ENCODE measurements around the gene C4A. TPM values are rescaled to one million over a fixed set of nuclear protein-coding genes. Genes with fewer than 3 reads are reported as not detected.

Gene C4A
- total RNA-seq, 4 donors from 2014 or later = 16.9 to 210 (median 33.6) TPM

- no peak overlapping the region for H3K27ac ChIP-seq
- in situ Hi-C loops (cut with MboI; ENCODE audit: low pct_ligation_motif_present in 1 of 4, low pct_unique_long_range_greater_than_20kb in 1 of 4, low sequenced_read_pairs in 3 of 4) = loop anchor here in 2 of 4 donors (25.0 kb wide), 1 partner anchor 88 kb away; the partner anchor contains the start of genes DXO (in 2 of the 2), NELFE (in 2 of the 2) and SKIC2 (in 2 of the 2)
- TF ChIP-seq POLR2AphosphoS5 (IDR thresholded peaks at IDR 0.05) (no peak), EP300 (IDR thresholded peaks at IDR 0.05; ENCODE audit: low read depth) (no peak), POLR2A (IDR thresholded peaks at IDR 0.05) (no peak)
- TF ChIP-seq, protein P1, sequence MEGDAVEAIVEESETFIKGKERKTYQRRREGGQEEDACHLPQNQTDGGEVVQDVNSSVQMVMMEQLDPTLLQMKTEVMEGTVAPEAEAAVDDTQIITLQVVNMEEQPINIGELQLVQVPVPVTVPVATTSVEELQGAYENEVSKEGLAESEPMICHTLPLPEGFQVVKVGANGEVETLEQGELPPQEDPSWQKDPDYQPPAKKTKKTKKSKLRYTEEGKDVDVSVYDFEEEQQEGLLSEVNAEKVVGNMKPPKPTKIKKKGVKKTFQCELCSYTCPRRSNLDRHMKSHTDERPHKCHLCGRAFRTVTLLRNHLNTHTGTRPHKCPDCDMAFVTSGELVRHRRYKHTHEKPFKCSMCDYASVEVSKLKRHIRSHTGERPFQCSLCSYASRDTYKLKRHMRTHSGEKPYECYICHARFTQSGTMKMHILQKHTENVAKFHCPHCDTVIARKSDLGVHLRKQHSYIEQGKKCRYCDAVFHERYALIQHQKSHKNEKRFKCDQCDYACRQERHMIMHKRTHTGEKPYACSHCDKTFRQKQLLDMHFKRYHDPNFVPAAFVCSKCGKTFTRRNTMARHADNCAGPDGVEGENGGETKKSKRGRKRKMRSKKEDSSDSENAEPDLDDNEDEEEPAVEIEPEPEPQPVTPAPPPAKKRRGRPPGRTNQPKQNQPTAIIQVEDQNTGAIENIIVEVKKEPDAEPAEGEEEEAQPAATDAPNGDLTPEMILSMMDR (IDR thresholded peaks at IDR 0.05) = no peak
- DNase-seq = no peak
- intact Hi-C loops (cut with DNase I; ENCODE audit: low total_unique reads) = no loop called here
- H3K27me3 ChIP-seq = no peaks in the 10 kb centered on the region
- H3K9me3 ChIP-seq = no peaks in the 10 kb centered on the region
- WGBS, 2 donors (ENCODE audit: low coverage in 1 of 2) = 63 to 64% methylated on average over 5 of the region's 5 CpGs
- no peak overlapping the region for H3K4me3 ChIP-seq
- H3K4me1 ChIP-seq = peaks cover 3 to 16% (median 9%) of the 10 kb centered on the region in 4 donors
- no peaks in the 10 kb centered on the region for H3K36me3 ChIP-seq
These were observed 68.7 kb downstream of the C4A start for GRCh38 chr6:32050562-32050961.

Small RNA genes within 50 kb of the gene (small RNA-seq; reads per million reads assigned to genes)
- 0 reads per million in 4 donors for gene AL645922.1

Other genes starting within 250 kb of the C4A start
- gene CLIC1, start 245.5 kb upstream of the C4A start, total RNA-seq = 100 to 1,000 TPM; 253 to 375 (median 362) TPM
- 100 to 1,000 TPM in 1 of 4 donors, 10 to 100 TPM in 3; 16.5 to 159 (median 43.9) TPM for gene MSH5, start 242.1 kb upstream of the C4A start, total RNA-seq
- gene SAPCD1, start 219.4 kb upstream of the C4A start, total RNA-seq = 10 to 100 TPM in 1 of 4 donors, 1 to 10 TPM in 1, not detected in 2; 3.3 to 11.1 TPM
- gene VWA7, start 204.7 kb upstream of the C4A start, total RNA-seq = 10 to 100 TPM in 2 of 4 donors, 1 to 10 TPM in 2; 7.6 to 22.1 (median 9.6) TPM
- 10 to 100 TPM; 18.0 to 54.7 (median 31.1) TPM for gene VARS1, start 186.3 kb upstream of the C4A start, total RNA-seq
- gene LSM2, start 175.1 kb upstream of the C4A start, total RNA-seq = 10 to 100 TPM; 23.5 to 43.0 (median 34.8) TPM
- gene HSPA1L, start 166.8 kb upstream of the C4A start, total RNA-seq = under 1 TPM in 2 of 4 donors, not detected in 2; 0.64 to 0.68 TPM
- gene HSPA1A, start 166.5 kb upstream of the C4A start, total RNA-seq = 100 to 1,000 TPM; 192 to 247 (median 221) TPM
- 100 to 1,000 TPM; 104 to 471 (median 278) TPM for gene HSPA1B, start 154.3 kb upstream of the C4A start, total RNA-seq
- gene NEU1, start 119.2 kb upstream of the C4A start, total RNA-seq = 10 to 100 TPM; 21.1 to 88.7 (median 65.4) TPM
- 100 to 1,000 TPM; 149 to 734 (median 395) TPM for gene SLC44A4, start 103.1 kb upstream of the C4A start, total RNA-seq
- 10 to 100 TPM; 25.9 to 33.3 (median 27.9) TPM for gene EHMT2, start 84.4 kb upstream of the C4A start, total RNA-seq
- 1 to 10 TPM in 1 of 4 donors, under 1 TPM in 3; 0.14 to 1.3 (median 0.77) TPM for gene ZBTB12, start 80.0 kb upstream of the C4A start, total RNA-seq
- 1 to 10 TPM; 4.6 to 9.4 (median 7.5) TPM for gene C2, start 54.3 kb upstream of the C4A start, total RNA-seq
- gene CFB, start 36.0 kb upstream of the C4A start, total RNA-seq = 10 to 100 TPM in 3 of 4 donors, 1 to 10 TPM in 1; 9.0 to 59.7 (median 39.6) TPM
- gene NELFE, start 23.1 kb upstream of the C4A start, total RNA-seq = 100 to 1,000 TPM in 1 of 4 donors, 10 to 100 TPM in 3; 59.2 to 114 (median 88.0) TPM
- gene SKIC2, start 22.9 kb upstream of the C4A start, total RNA-seq = 100 to 1,000 TPM in 1 of 4 donors, 10 to 100 TPM in 3; 52.8 to 173 (median 71.3) TPM
- 10 to 100 TPM; 17.5 to 29.9 (median 20.9) TPM for gene DXO, start 9.9 kb upstream of the C4A start, total RNA-seq
- gene C4B, start 32.7 kb downstream of the C4A start, total RNA-seq = 100 to 1,000 TPM in 1 of 4 donors, 10 to 100 TPM in 3; 20.3 to 137 (median 64.0) TPM
- gene CYP21A2, start 56.4 kb downstream of the C4A start, total RNA-seq = under 1 TPM in 3 of 4 donors, not detected in 1; 0.27 to 0.64 (median 0.40) TPM
- 100 to 1,000 TPM in 1 of 4 donors, 10 to 100 TPM in 3; 47.7 to 205 (median 66.2) TPM for gene TNXB, start 127.3 kb downstream of the C4A start, total RNA-seq
- 100 to 1,000 TPM in 2 of 4 donors, 10 to 100 TPM in 2; 59.0 to 139 (median 98.5) TPM for gene ATF6B, start 146.2 kb downstream of the C4A start, total RNA-seq
- gene FKBPL, start 148.2 kb downstream of the C4A start, total RNA-seq = 1 to 10 TPM in 2 of 4 donors, not detected in 2; 3.0 to 3.3 TPM
- gene PRRT1, start 169.9 kb downstream of the C4A start, total RNA-seq = 1 to 10 TPM in 2 of 4 donors, not detected in 2; 2.4 to 2.7 TPM
- gene PPT2, start 172.1 kb downstream of the C4A start, total RNA-seq = 10 to 100 TPM; 13.1 to 80.0 (median 28.1) TPM
- gene EGFL8, start 182.5 kb downstream of the C4A start, total RNA-seq = 10 to 100 TPM in 3 of 4 donors, 1 to 10 TPM in 1; 2.6 to 79.4 (median 16.2) TPM
- 10 to 100 TPM; 17.9 to 67.2 (median 50.1) TPM for gene AGPAT1, start 194.0 kb downstream of the C4A start, total RNA-seq
- gene RNF5, start 196.3 kb downstream of the C4A start, total RNA-seq = 100 to 1,000 TPM in 3 of 4 donors, 10 to 100 TPM in 1; 36.0 to 212 (median 120) TPM
- 1 to 10 TPM; 1.1 to 9.0 (median 2.7) TPM for gene AGER, start 202.2 kb downstream of the C4A start, total RNA-seq
- gene PBX2, start 208.1 kb downstream of the C4A start, total RNA-seq = 10 to 100 TPM; 34.4 to 87.5 (median 41.3) TPM
- gene GPSM3, start 210.6 kb downstream of the C4A start, total RNA-seq = 1 to 10 TPM in 3 of 4 donors, under 1 TPM in 1; 1.00 to 8.6 (median 6.7) TPM
- gene NOTCH4, start 242.0 kb downstream of the C4A start, total RNA-seq = 10 to 100 TPM in 2 of 4 donors, 1 to 10 TPM in 2; 2.6 to 24.3 (median 9.6) TPM

Data from transverse colon (tissue), 4 donors.